ENCODE results near the gene DIAPH1.
A peak's percentile ranks its signal among the peaks of the same experiment; 100 is the strongest.

DIAPH1 gene

DNA sequence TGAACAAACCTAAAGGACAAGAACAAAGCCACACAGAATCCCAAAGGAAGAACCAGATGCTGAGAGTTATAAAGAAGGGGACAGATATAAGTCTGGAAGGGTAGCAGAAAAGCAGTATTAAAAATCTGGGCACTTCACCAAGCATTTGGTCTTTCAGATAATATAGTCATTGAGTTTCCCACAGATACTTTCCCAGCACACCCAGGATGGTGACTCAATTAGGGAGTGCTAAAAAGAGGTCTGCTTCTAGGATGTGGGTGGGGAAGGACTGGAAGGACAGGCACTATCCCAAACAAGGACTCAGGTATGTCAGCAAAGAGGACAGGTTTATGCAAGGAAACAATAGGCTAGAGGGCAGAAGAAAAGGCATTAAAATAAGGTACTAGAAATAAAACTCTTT lies 59.3 kb downstream of the DIAPH1 start:
- DNase-seq, result no peak

GRCh38 chr5:141558150-141558549 lies 60.6 kb downstream of the DIAPH1 start:
- no peak for DNase-seq

GRCh38 chr5:141557681-141558136 lies 61.1 kb downstream of the DIAPH1 start:
- DNase-seq, result peak; percentile 77

- DNase-seq, result no peak
Observed at GRCh38 chr5:141547921-141548320, 70.9 kb downstream of the DIAPH1 start.

DNA sequence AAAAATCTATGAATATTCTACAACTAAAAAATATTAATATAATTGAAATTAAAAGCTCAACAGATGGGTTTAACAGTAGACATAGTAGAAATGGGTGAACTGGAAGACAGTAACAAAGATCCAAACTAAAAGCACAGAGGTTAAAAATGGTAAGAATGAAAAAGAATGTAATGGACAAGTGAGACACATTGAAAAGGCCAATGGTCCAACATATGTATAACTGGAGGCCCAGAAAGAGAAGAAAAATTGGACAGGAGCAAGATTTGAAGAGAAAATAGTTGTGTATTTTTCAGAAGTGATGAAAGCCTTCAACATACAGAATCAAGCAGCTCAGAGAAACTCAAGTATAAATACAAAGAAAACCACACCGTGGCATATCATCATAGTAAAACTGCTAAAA lies 71.3 kb downstream of the DIAPH1 start:
- DNase-seq, result no peak

- DNase-seq, result no peak
Observed at GRCh38 chr5:141543053-141543452, 75.7 kb downstream of the DIAPH1 start.

DNA sequence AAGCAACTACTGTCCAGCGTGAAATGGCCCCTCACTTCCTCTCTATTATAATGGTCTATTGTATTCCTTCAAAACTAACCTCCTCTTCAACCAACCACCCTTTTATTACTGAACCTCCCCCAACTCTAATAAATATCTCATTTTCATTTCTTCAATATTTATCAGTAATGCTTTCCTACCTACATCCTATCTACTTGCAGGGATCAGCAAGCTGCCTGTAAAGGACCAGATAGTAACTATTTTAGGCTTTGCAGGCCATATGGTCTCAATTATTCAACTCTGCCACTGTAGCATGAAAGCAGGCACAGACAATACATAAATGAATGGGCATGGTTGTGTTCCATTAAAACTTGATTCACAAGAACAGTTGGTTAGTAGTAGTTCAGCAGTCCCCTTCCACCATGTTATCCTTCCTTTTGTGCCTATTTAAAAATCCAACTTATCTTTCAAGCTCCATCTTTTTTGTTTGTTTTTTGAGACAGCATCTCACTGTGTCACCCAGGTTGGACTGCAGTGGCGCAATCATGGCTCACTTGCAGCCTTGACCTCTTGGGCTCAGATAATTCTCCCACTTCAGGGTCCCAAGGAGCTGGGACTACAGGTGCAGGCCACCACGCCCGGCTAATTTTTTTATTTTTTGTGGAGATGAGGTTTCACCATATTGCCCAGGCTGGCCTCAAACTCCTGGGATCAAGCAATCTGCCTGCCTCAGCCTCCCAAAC lies 84.1 kb downstream of the DIAPH1 start:
- no peak for DNase-seq

- DNase-seq, result no peak
Observed at GRCh38 chr5:141533897-141534296, 84.9 kb downstream of the DIAPH1 start.

DNA sequence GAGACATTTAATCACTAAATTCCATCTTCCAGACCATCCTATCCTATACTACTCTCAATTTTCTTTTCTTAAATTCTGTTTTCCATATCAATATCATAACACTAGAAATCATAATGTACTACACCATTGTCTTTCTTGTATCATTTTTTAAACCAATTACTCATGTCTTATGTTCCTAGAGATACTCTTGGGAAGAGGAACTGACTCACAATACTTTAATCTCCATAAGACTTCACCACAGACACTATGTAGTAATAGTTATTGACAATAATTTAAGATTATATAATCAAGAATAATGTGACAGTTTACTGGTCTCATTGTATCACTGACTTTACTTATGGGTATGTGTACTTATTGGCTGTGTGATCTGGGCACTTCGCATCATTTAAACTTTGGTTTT lies 86.1 kb downstream of the DIAPH1 start:
- DNase-seq, result no peak

GRCh38 chr5:141529873-141530272 lies 88.9 kb downstream of the DIAPH1 start:
- no peak for DNase-seq

- DNase-seq, result no peak
Observed at GRCh38 chr5:141529002-141529401, 89.8 kb downstream of the DIAPH1 start.

DNA sequence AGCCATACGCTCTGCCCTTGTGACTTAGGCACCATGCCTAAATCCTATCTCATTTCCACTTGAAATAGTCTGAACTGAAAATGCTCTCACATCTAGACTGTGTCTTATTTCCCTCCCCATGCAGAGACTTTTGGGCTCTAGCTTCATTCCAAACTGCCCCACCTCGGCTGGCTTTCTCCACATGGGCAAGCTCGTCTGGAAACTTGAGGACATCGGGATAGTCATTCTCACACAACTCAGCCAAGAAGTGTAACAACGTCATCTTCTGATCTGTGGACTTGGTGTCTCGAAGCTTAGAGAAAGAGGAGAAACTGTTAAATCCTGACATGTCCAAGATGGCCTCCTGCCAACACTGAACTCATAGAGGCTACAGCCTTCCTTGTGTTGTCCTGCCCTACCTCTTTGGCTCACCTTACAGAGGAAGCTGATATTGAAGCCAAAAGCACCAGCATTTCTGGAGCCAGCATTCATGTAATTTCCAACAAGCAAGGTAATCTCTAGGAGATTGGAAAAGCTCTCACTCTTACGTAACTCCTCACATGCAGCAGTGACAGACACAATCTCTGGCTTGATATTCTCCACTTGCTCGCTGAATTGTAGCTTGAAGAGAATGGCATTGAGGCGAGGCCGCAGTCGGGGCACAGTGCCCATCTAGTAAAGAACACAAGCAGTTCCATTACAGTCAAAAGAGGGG lies 90.4 kb downstream of the DIAPH1 start:
- DNase-seq, result no peak

DNA sequence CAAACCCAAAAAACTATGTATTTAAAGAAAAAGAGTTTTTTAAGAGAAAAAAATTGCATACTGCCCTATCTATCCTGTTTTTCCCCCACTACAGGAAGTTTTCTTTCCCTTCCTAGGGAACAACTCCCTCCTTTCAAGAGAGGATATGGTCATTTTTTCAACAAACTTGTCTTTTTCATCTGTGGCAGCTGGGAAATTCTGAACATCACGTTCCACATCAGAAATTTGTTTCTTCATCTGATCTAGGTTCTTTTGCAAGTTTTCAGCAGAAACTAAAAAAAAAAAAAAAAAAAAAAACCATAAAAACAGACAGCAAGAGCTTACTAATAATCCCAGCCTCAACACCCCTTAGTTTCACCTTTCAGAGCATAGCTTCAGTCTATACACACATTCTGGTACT lies 91.4 kb downstream of the DIAPH1 start:
- DNase-seq, result no peak

DNA sequence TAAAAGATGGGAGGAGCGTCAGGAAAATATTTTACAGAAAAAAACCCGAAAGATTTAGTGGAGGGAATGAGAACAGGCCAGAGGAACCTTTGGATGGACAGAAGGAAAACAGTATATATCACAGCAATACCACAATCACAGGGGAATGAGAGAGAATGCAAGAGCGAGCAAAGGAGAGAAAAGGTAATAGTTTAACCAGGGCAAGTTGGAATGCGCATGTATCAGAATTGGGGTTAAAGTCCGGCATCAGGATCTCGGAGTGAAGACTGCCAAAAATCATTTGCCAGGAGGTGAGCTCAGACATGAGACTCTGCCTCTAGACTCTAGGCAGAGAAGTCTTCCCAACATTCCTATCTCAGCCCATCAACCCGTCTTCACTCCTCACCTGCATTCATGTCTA lies 93.1 kb downstream of the DIAPH1 start:
- no peak for DNase-seq

DNA sequence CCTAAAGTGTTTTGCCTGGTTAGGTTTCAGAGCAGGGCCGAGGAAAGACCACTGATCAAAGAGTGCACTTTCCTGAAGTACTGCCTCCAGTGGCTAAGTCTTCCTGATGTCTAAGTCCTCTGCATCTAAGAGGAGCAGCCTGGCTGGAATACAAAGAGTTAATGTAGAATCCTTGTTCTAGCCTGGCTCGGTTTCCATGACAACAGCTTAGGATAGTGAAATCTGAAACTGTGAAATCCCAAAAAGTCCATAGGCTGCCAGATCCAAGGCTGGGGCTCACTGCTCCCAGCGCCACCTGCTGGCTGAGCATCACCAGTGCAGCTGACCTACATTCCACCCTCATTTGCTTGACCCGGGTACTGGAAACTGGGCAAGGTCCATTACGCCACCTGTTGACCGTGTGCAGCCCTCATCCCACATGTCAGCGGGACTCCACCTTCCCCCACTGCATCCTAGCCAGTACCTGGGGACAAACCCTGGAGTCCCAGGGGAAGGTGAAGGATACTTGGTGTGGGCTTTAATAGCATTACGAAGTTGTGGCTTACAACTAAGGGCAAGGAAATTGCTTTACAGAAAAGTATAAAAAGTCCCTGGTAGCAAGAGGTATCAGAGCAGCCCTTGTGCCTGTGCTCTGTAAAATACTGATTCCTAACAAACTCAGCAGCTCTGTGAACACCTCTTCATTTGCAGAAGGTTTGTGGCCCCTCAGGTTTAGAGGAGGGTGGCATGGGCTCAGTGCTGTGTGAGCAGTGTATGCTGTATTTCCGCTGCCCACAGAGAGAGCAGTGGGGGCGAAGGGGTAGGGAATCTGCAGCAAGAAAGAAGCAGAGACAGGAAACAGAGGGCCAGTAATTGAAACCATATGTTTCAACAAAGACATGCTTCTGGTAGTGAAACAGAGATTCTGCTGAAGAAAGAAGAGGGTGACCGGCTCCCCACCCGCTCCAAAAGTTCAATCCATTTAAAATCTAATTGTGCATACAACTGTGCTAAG lies 93.9 kb downstream of the DIAPH1 start:
- peak; percentile 69 for DNase-seq

DNA sequence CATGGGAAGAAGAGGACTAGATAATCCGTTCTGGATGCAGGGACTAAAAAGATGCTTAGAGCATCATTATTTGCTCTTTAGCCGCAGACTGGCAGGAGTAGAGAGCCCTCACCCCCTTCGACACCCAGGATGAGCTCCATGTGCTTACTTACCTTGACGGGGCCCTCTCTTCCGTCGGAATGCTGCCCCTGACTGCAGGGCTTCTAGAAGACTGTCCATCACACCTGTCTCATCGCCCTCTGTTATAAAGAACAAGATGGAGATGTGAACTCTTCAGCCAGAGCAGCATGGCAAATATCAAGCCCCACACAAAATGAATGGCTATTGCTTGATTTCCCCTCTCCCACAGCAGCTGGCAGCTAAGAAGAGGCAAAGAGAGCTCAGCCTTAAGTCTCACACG lies 94.8 kb downstream of the DIAPH1 start:
- no peak for DNase-seq

GRCh38 chr5:141522301-141522700 lies 96.5 kb downstream of the DIAPH1 start:
- DNase-seq, result no peak

GRCh38 chr5:141521244-141521781 lies 97.5 kb downstream of the DIAPH1 start:
- no peak for DNase-seq

- no peak for DNase-seq
Observed at GRCh38 chr5:141519605-141520565, 98.9 kb downstream of the DIAPH1 start.

GRCh38 chr5:141518618-141519015 lies 100.2 kb downstream of the DIAPH1 start:
- DNase-seq, result no peak

DNA sequence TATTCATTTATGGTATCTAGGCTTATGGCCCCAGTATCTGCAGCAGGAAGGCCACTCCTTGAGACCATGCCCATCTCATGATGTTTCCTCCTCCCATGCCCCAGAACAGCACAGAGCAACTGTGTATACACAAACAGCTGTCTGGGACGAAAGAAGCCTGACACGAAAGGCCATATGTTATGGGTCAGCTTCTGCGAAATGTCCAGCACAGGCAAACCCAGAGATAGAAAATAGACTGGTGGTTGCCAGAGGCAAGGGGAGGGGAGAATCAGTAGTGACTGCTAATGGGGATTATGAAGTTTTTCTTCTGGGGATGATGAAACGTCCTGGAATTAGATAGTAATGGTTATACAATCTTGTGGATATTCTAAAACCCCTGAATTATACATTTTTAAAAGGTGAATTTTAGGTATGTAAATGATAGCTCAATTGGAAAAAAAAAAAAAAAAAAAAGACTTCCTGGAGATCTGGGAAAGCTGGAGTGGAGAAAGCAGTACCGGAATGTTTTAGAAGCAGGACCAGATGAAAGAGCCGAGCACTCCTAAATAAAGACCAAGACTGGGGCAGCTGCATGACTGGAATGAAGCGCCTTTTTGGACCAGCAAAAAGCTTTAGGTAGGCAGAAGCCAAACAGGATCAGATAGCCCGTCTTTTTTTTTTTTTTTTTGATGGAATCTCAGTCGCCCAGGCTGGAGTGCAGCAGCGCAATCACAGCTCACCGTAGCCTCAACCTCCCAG lies 100.8 kb downstream of the DIAPH1 start:
- DNase-seq, result no peak
